GM10266 (cell line): ENCODE data around the gene ERAS.

Experiments
- DNase-seq: peaks from one replicate; pipeline ENCODE4 v3.0.0; 2012; ENCODE audit errors: extremely low spot score
- TF ChIP-seq, protein P1 (sequence below): IDR thresholded peaks from 2 replicates; pipeline ENCODE4 v1.5.1; 2012; ENCODE audit warnings: mild to moderate bottlenecking, low read depth; ENCODE audit not compliant: control insufficient read depth, insufficient read depth; ENCODE audit errors: missing control alignments

The ERAS gene, protein sequence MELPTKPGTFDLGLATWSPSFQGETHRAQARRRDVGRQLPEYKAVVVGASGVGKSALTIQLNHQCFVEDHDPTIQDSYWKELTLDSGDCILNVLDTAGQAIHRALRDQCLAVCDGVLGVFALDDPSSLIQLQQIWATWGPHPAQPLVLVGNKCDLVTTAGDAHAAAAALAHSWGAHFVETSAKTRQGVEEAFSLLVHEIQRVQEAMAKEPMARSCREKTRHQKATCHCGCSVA

DNA sequence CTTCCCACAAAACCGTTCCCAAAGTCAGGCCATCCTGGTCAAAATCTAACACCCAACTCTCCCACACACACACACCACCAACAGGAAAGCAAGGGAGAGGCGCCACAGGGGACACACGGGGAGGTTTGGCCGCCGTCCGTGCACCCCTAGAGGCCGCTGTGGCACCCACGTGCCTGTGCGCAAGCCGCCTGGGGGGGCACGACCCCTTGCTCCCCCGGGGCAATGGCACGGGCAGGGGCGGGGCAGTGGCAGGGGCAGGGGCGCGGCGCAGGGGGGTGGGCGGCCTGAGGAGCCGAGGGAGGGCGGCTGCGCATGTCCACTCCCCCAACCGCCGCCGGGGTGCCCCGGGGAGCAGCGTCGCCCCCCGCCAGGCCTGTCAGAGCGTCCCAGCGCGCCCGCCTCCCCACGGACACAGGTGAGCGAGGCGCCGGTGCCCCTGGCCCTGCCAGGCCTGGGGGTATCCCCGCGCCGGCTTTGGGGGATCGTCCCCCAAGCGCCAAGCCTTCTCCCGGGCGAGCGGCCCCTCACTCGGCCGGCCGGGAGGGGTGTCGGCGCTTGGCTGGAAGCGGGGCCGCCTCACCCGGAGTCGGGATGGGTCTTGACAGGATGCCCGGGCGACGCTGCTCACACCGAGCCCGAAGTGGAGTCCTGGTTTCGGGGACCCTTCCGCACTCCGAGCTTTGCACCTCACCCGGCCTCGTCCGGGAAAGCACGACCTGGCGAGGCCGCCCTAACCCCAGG lies at the start of gene ERAS:
ERAS (plus strand) TSS at position 379 of the 741 bp plus-strand sequence. CDS start 2,611 bp downstream, outside the sequence.
- peak; percentile 43 for DNase-seq
- TF ChIP-seq, protein P1, sequence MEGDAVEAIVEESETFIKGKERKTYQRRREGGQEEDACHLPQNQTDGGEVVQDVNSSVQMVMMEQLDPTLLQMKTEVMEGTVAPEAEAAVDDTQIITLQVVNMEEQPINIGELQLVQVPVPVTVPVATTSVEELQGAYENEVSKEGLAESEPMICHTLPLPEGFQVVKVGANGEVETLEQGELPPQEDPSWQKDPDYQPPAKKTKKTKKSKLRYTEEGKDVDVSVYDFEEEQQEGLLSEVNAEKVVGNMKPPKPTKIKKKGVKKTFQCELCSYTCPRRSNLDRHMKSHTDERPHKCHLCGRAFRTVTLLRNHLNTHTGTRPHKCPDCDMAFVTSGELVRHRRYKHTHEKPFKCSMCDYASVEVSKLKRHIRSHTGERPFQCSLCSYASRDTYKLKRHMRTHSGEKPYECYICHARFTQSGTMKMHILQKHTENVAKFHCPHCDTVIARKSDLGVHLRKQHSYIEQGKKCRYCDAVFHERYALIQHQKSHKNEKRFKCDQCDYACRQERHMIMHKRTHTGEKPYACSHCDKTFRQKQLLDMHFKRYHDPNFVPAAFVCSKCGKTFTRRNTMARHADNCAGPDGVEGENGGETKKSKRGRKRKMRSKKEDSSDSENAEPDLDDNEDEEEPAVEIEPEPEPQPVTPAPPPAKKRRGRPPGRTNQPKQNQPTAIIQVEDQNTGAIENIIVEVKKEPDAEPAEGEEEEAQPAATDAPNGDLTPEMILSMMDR = peak; percentile 27

DNA sequence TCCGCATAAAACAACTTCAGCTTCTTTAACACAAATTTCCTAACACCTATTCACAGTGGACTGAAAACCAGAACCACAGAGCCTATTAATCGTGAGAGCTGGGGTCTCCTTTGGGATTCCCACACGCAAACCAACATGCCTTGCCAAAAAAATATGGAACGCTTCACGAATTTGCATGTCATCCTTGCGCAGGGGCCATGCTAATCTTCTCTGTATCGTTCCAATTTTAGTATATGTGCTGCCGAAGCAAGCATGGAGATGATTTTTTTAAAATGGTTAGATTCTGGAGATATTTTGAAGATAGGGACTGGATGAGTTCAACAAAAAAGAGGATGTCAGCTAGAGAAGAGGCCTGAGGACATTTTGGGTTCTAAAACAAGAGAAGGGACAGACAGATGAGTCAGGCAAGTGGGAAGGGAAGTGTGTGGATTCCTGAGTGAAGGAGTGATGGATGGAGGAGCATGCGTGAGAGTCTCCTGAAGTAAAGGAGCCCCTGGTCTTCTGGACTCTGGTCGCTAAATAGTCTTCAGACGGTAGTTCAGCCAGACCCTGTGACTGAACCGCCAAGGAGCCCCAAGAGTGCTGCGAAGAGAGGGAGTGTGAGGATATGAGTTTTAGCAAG lies 49.4 kb upstream of the ERAS start:
- DNase-seq = no peak
- TF ChIP-seq, protein P1 = no peak

DNA sequence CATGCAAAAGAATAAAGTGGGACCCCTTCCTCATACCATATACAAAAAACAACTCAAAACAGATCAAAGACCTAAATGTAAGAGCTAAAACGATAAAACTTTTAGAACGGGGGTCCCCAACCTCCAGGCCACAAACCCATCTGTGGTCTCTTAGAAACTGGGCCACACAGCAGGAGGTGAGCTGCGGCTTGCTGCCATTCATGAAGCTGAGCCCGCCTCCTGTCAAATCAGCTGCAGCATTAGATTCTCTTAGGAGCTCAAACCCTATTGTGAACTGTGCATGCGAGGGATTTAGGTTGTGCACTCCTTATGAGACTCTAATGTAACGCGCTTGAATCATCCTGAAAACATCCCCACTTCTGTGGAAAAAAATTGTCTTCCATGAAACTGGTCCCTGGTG lies 46.9 kb upstream of the ERAS start:
- TF ChIP-seq, protein P1 = no peak
- no peak for DNase-seq

DNA sequence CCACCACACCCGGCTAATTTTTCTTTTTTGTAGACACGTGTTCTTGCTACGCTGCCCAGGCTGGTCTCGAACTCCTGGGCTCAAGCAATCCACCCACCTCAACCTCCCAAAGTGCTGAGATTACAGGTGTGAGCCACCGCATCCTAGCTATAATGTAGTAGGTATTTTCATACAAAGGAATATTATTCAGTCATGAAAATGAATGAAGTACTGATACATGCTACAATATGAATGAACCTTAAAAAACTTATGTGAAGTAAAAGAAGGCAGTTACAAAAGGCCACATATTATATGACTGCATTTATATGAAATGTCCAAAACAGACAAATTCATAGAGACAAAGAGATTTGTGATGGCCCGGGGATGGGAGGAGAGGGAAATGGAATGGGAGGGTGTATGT lies 44.6 kb upstream of the ERAS start:
- DNase-seq = no peak
- TF ChIP-seq, protein P1 = no peak

DNA sequence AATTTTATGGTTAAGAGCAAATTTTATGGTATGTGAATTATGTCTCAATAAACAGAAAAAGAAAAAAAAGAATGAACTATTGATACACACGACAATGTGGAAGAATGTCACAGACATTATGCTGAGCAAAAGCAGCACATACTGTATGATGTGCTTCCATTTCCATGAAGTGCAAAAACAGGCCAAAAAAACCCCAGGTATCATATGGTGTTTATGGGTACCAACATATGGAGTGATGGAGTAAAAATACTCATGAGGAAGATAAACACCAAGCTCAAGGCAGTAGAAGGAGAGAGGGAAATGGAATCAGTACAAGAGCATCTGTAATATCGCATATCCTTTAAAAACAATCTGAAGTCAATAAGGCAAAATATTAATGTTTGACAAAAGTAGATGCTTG lies 44.1 kb upstream of the ERAS start:
- DNase-seq = no peak
- TF ChIP-seq, protein P1 = no peak

DNA sequence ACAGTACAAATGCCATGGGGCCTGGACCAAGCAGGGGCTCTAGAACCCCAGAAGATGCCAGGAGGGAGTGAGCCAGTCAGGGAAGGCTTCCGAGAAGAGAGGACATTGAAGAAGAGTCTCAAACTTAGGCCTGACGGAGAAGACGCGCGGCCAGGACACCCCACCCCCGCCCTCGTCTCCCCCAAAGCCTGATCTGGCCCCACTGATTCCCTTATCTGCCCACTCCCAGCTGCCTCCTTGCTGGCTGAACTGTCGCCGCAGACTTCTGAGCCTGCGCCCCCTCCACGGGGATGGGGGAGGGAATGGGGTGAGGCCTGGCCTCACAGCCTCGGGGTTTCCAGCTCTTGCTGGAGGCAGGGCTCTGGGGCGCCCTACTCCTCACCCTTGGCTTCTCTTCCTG lies 43.5 kb upstream of the ERAS start:
- TF ChIP-seq, protein P1 = no peak
- DNase-seq = no peak

DNA sequence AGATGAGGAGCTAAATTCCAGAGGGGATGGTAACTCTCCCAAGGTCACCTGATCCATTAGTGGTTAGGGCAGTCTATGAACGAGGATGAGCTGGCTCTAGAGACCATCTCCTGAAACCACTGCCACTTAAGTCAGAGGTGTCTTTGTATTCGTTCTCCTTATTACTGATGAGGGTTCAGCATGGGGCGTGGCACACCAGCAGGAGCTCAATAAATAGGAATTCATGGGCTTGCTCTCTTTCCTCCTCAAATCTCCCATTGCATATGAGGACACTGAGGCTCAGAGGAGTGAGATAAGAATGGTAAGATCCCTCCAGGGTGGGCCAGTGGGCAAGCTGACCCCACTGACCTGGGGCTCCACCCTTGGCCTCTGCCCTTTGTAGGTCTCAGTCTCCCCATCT lies 41.6 kb upstream of the ERAS start:
- TF ChIP-seq, protein P1 = no peak
- DNase-seq = no peak
